K562 (cell line): Measurements from ENCODE around the gene TGFBR3L. TPM values are rescaled to one million over a fixed set of nuclear protein-coding genes. Genes with fewer than 3 reads are reported as not detected.

ENCODE experiments used
- ATAC-seq: fragments of 200-7000 bp; cut with Tn5 transposase; 3 replicates; pipeline ENCODE4 v1.9.1; 2020; ENCODE audit warnings: moderate library complexity
- BruUV-seq: library from RNA; stranded (reverse); fragments of 400-500 nt; replicated peaks from 2 replicates; lab custom pipeline; 2021; lab: Mats Ljungman, UMichigan
- CTCF ChIA-PET: fragments of 300-600 bp; formaldehyde crosslinking; extraction: SDS; loops from one replicate; lab custom pipeline; 2021; ENCODE audit warnings: low intra/inter-chr PET ratio; lab: Yijun Ruan, JAX
- POLR2A ChIA-PET: fragments of 300-600, 350-650 bp; sonication (Branson Sonifier 250); formaldehyde crosslinking; extraction: SDS; loops from one replicate; lab custom pipeline; 2021; ENCODE audit warnings: antibody characterized with exemption, inconsistent platforms; lab: Yijun Ruan, JAX
- DNase-seq, 4 experiments: peaks; one replicate each; pipeline versions ENCODE4 v3.0.0 to v3.0.0-alpha.2; 2011 to 2018; ENCODE audit warnings: low spot score in 3 of 4, mixed read lengths in 3 of 4; ENCODE audit errors: extremely low read depth in 1 of 4
- FAIRE-seq: peaks from 2 replicates; lab custom pipeline; 2011; peaks lifted over from hg19 to GRCh38; lab: Jason Lieb, UNC
- H2AFZ ChIP-seq: 2 replicates; pipeline ENCODE4 v1.6.0; 2011; ENCODE audit warnings: low read depth, low read length, control low read depth, inconsistent platforms
- H3K27ac ChIP-seq: fragments of 200-600 bp; 3 replicates; pipeline ENCODE4 v1.8.0; 2011; ENCODE audit warnings: low read depth, mild to moderate bottlenecking, control low read depth, inconsistent platforms, low read length, moderate library complexity, mixed read lengths; ENCODE audit errors: extremely low read depth
- H3K27me3 ChIP-seq, 2 experiments: fragments of 300-600 bp in 1 of 2; 2 replicates in 1 of 2; 3 replicates in 1 of 2; pipeline versions ENCODE4 v1.6.0 to v1.8.0; 2011; ENCODE audit warnings: inconsistent platforms in 2 of 2, low read length in 2 of 2, mild to moderate bottlenecking in 1 of 2, mixed read lengths in 1 of 2, moderate library complexity in 1 of 2; ENCODE audit not compliant: control insufficient read depth in 2 of 2, insufficient read depth in 2 of 2
- H3K36me3 ChIP-seq: fragments of 300-600 bp; 3 replicates; pipeline ENCODE4 v1.8.0; 2011; ENCODE audit warnings: mild to moderate bottlenecking, low read length, inconsistent platforms; ENCODE audit not compliant: control insufficient read depth, insufficient read depth
- H3K4me1 ChIP-seq, 2 experiments: fragments of 200-600 bp in 1 of 2; replicated peaks in 1 of 2; 2 replicates in 1 of 2; 3 replicates in 1 of 2; pipeline versions ENCODE4 v1.5.1 to v1.8.0; 2011; ENCODE audit warnings: inconsistent platforms in 2 of 2, low read length in 2 of 2, mild to moderate bottlenecking in 1 of 2, mixed read lengths in 1 of 2, moderate library complexity in 1 of 2; ENCODE audit not compliant: control insufficient read depth in 2 of 2, insufficient read depth in 2 of 2
- H3K4me2 ChIP-seq: 2 replicates; pipeline ENCODE4 v1.6.1; 2011; ENCODE audit warnings: low read length, control low read depth, inconsistent platforms, mixed read lengths; ENCODE audit not compliant: insufficient read depth
- H3K4me3 ChIP-seq: fragments of 200-600 bp; sonication (generic), shearing (Covaris generic); 2 replicates; pipeline ENCODE4 v1.5.1; 2016; ENCODE audit warnings: control low read depth, inconsistent platforms
- H3K79me2 ChIP-seq: fragments of 200-600 bp; 3 replicates; pipeline ENCODE4 v1.8.0; 2011; ENCODE audit warnings: low read length, inconsistent platforms; ENCODE audit not compliant: control insufficient read depth, insufficient read depth
- H3K9ac ChIP-seq, 2 experiments: 2 replicates each; pipeline versions ENCODE4 v1.6.0 to v1.6.1; 2011; ENCODE audit warnings: low read depth in 2 of 2, low read length in 2 of 2, control low read depth in 1 of 2, inconsistent platforms in 1 of 2, mild to moderate bottlenecking in 1 of 2, mixed read lengths in 1 of 2; ENCODE audit not compliant: insufficient read depth in 1 of 2
- H3K9me1 ChIP-seq: one replicate; pipeline ENCODE4 v1.6.0; 2011; ENCODE audit warnings: inconsistent platforms, mild to moderate bottlenecking, low read length, moderate library complexity; ENCODE audit not compliant: control insufficient read depth, insufficient read depth
- H3K9me3 ChIP-seq: replicated peaks from 2 replicates; pipeline ENCODE4 v1.5.1; 2011; ENCODE audit warnings: low read depth, low read length, inconsistent platforms; ENCODE audit not compliant: control insufficient read depth, insufficient read depth
- H4K20me1 ChIP-seq: replicated peaks from 2 replicates; pipeline ENCODE4 v1.6.1; 2011; ENCODE audit warnings: low read length, inconsistent platforms, mixed read lengths; ENCODE audit not compliant: control insufficient read depth, insufficient read depth
- CREM ChIP-seq: IDR thresholded peaks from 2 replicates; pipeline ENCODE4 v1.6.1; 2014; ENCODE audit warnings: antibody characterized with exemption, low read depth
- DDX20 ChIP-seq: fragments of 450-650 bp; IDR thresholded peaks from 2 replicates; pipeline ENCODE4 v1.6.1; 2016; ENCODE audit warnings: missing genetic modification characterization, low read depth, mild to moderate bottlenecking, missing compliant biosample characterization, moderate library complexity
- EGR1 ChIP-seq: fragments of 450-650 bp; conservative IDR thresholded peaks from 2 replicates; pipeline ENCODE4 v1.6.1; 2017; ENCODE audit warnings: mild to moderate bottlenecking
- GATAD2A ChIP-seq: fragments of 450-650 bp; IDR thresholded peaks from 2 replicates; pipeline ENCODE4 v1.6.1; 2017
- GTF2F1 ChIP-seq: IDR thresholded peaks from 2 replicates; pipeline ENCODE4 v1.6.1; 2011; ENCODE audit warnings: low read depth, low read length, improper control_type of control experiment
- JUN ChIP-seq, 2 experiments: sonication (generic) in 1 of 2; formaldehyde crosslinking in 1 of 2; IDR thresholded peaks; 2 replicates each; pipeline versions ENCODE4 v1.6.1 to v1.8.0; 2012 to 2022; ENCODE audit warnings: borderline replicate concordance in 2 of 2, mild to moderate bottlenecking in 2 of 2, improper control_type of control experiment in 1 of 2, low read depth in 1 of 2, low read length in 1 of 2, missing genetic modification reagents in 1 of 2
- KLF6 ChIP-seq: fragments of 250-450 bp; sonication (Bioruptor Pico); IDR thresholded peaks from 2 replicates; pipeline ENCODE4 v1.4.0; 2020; ENCODE audit warnings: mild to moderate bottlenecking, moderate library complexity, borderline replicate concordance
- L3MBTL2 ChIP-seq: fragments of 450-650 bp; IDR thresholded peaks from 2 replicates; pipeline ENCODE4 v1.6.1; 2016; ENCODE audit warnings: mild to moderate bottlenecking, moderate library complexity
- MYNN ChIP-seq, 2 experiments: sonication (generic); formaldehyde crosslinking in 1 of 2; IDR thresholded peaks; 2 replicates each; pipeline versions ENCODE4 v1.5.0 to v1.6.1; 2016 to 2020; ENCODE audit warnings: antibody characterized with exemption in 1 of 2, missing genetic modification reagents in 1 of 2
- NKRF ChIP-seq: fragments of 450-650 bp; IDR thresholded peaks from 2 replicates; pipeline ENCODE4 v1.6.1; 2016; ENCODE audit warnings: borderline replicate concordance
- NR4A1 ChIP-seq, 2 experiments: fragments of 250-450 bp in 1 of 2; fragments of 450-650 bp in 1 of 2; sonication (Bioruptor Pico) in 1 of 2; IDR thresholded peaks; 2 replicates each; pipeline versions ENCODE4 v1.4.0 to v1.6.1; 2016 to 2020; ENCODE audit warnings: mild to moderate bottlenecking in 2 of 2, missing compliant biosample characterization in 1 of 2, missing genetic modification characterization in 1 of 2, moderate library complexity in 1 of 2
- PCBP1 ChIP-seq: fragments of 200-400 bp; formaldehyde crosslinking; IDR thresholded peaks from 2 replicates; pipeline ENCODE4 v1.6.1; 2018; ENCODE audit warnings: mild to moderate bottlenecking, low read depth, low read length; ENCODE audit not compliant: poor library complexity, severe bottlenecking
- PHF20 ChIP-seq: fragments of 450-650 bp; IDR thresholded peaks from 2 replicates; pipeline ENCODE4 v1.6.1; 2018; ENCODE audit not compliant: partially characterized antibody
- TAL1 ChIP-seq: fragments of 450-650 bp; IDR thresholded peaks from 2 replicates; pipeline ENCODE4 v1.6.1; 2016; ENCODE audit warnings: mild to moderate bottlenecking
- TFAM ChIP-seq: fragments of 250-450 bp; sonication (Bioruptor Pico); conservative IDR thresholded peaks from 2 replicates; pipeline ENCODE4 v1.5.0; 2021; ENCODE audit warnings: mild to moderate bottlenecking, moderate library complexity
- ZNF695 ChIP-seq: fragments of 450-650 bp; formaldehyde crosslinking; IDR thresholded peaks from 2 replicates; pipeline ENCODE4 v1.4.0; 2020; ENCODE audit warnings: mild to moderate bottlenecking, moderate library complexity
- WGBS: fragments of 100-300 bp; shearing (Covaris generic); methylation state at CpG from one replicate; pipeline ENCODE4 v1.1.6; 2016; ENCODE audit warnings: low coverage, mixed read lengths; ENCODE audit not compliant: insufficient coverage; ENCODE audit errors: missing lambda C conversion rate; 5-methylcytosine and 5-hydroxymethylcytosine counted together
- in situ Hi-C: fragments of 300-500 bp; cut with MboI; formaldehyde crosslinking; loops from 4 replicates; pipeline ENCODE4 v1.15.0; 2018; ENCODE audit warnings: inconsistent platforms, mixed read lengths
- intact Hi-C: fragments of 100-400 bp; cut with micrococcal nuclease; formaldehyde crosslinking; loops from 2 replicates; pipeline ENCODE4 v1.14.2; 2022
- polyA plus RNA-seq, 8 experiments: library from polyadenylated mRNA; depleted of rRNA in 4 of 8; stranded (reverse) in 5 of 8; unstranded in 3 of 8; fragments of >200 nt; fragmentation: Nextera tagmentation in 2 of 8; fragmentation: Illumina TruSeq in 1 of 8; extraction: Ambion mirVana in 2 of 8; extraction: Trizol in 1 of 8; gene quantifications; 2 replicates each; pipeline versions ENCODE4 v1.2.1 to v1.2.3, GENCODE V29; 2011 to 2014; ENCODE audit warnings: inconsistent platforms in 1 of 8, missing spikeins in 1 of 8
- total RNA-seq, 7 experiments: library from RNA; depleted of rRNA in 6 of 7; stranded (reverse); fragments of >200 nt in 6 of 7; fragmentation: Illumina TruSeq in 2 of 7; extraction: Trizol in 2 of 7; gene quantifications; 2 replicates each; pipeline versions ENCODE4 v1.2.1 to v1.2.3, GENCODE V29; 2011 to 2021; ENCODE audit warnings: low replicate concordance in 1 of 7

Gene TGFBR3L
- total and polyA plus RNA-seq, 9 of the 15 experiments (the other 6 are each of a cell fraction or from before 2014, with no cell fraction given) = not detected

DNA sequence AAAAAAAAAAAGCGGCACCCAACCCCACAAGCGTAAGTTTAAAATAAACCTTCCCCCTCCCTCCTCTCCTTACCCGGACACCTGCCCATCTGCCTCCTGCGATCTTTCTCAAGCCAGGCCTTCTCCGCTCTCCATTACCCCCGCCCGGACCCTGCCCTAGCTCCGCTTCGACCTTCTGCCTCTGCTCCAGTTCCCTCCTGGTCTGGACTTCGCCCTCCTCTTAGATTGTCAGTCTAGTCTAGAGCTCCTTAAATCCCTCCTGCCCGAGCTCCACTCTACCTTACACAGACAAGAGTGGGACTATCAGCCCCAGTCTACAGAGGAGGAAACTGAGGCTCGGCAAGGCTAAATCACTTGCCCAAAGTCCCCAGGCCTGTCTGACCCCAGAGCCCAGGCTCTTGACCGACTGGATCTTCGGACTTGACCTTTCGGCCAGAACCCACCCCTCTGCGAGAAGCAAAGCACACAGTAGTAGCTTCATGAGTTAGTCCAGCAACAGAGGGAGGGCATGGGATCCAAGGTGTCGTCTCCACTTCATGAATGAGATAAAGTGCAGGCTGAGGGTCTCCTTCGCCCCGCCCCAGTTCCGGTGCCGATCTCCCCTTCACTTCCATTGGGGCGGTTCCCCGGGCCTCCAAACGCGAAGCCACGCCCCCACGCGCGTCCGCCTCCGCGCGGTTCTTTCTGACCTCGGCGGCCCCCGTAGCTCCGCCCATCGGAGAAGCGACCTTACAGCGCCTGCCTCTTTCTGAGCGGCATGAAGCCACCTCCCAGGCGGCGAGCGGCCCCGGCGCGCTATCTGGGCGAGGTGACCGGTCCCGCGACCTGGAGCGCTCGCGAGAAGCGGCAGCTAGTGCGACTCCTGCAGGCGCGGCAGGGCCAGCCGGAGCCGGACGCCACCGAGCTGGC is 5.2 kb downstream of the TGFBR3L start, which contains the start of gene SNAPC2 (continued):
- TF ChIP-seq NR4A1 (CRISPR knock-in tag; IDR thresholded peaks at IDR 0.05) (no peak), NR4A1 (tag; IDR thresholded peaks at IDR 0.05) (no peak), DDX20 (tag) (no peak), CREM (peak; percentile 73; the same call in 1 of the 2 replicates)

- FAIRE-seq = peak; percentile 81
- peaks cover 9 to 81% of the 10 kb centered on the region in 2 experiments for H3K4me1 ChIP-seq
- TF ChIP-seq PHF20 = peak; percentile 64
- 0 out of 2 replicates have a peak, but pooled peaks have one; percentile 48 for TF ChIP-seq KLF6 (CRISPR knock-in tag)
- TF ChIP-seq EGR1 = peak; percentile 100
- TF ChIP-seq TAL1 = no peak
- no peak for TF ChIP-seq GTF2F1
- TF ChIP-seq ZNF695 (CRISPR knock-in tag) = peak; percentile 42; the same call in 1 of the 2 replicates
- TF ChIP-seq MYNN (IDR thresholded peaks at IDR 0.05) = no peak
- no peak for TF ChIP-seq MYNN (CRISPR knock-in tag; IDR thresholded peaks at IDR 0.05)
- peak; percentile 0 for TF ChIP-seq PCBP1
- TF ChIP-seq L3MBTL2 = peak; percentile 66
- TF ChIP-seq TFAM (CRISPR knock-in tag) = no peak
- TF ChIP-seq JUN (IDR thresholded peaks at IDR 0.05; ENCODE audit: borderline replicate concordance, low read depth, low read length) = no peak
- TF ChIP-seq JUN (CRISPR knock-in tag; IDR thresholded peaks at IDR 0.05; ENCODE audit: borderline replicate concordance) = peak; percentile 77; the same call in 1 of the 2 replicates
- TF ChIP-seq GATAD2A = 0 out of 2 replicates have a peak, but pooled peaks have one; percentile 28
- TF ChIP-seq NKRF = peak; percentile 75; the same call in 1 of the 2 replicates
These were observed 6.1 kb downstream of the TGFBR3L start for GRCh38 chr19:7920519-7921301.

More at GRCh38 chr19:7920519-7921301, 6.1 kb downstream of the TGFBR3L start:
- ChIA-PET CTCF (no interaction called here), POLR2A (interaction anchor here (0.6 to 3.1 kb wide), 16 partner anchors 8 to 648 kb away, joined by 3 to 26 read pairs (median 4); partner anchors contain the start of genes ELAVL1, MAP2K7 and TIMM44)
- ATAC-seq = peak; percentile 68
- intact Hi-C loops (loop anchor here (1.0 to 5.0 kb wide), 2 partner anchors 48 to 67 kb away; partner anchors contain the start of gene PRR36), in situ Hi-C loops (loop anchor here (5.0 kb wide), 1 partner anchor 68 kb away; no protein-coding TSS in a partner anchor)
- H3K9me3 ChIP-seq = no peaks in the 10 kb centered on the region
- H3K79me2 ChIP-seq = peaks cover 14% of the 10 kb centered on the region
- peak overlapping the region; percentile 89 for H3K27ac ChIP-seq
- peak overlapping the region; percentile 98 for H3K4me2 ChIP-seq
- H4K20me1 ChIP-seq = peaks cover 10% of the 10 kb centered on the region; the same call in 1 of the 2 replicates
- no peaks in the 10 kb centered on the region for H3K9me1 ChIP-seq
- peak overlapping the region; percentile 80 to 93 for H3K9ac ChIP-seq
- no peaks in the 10 kb centered on the region for H3K27me3 ChIP-seq
- peak overlapping the region; percentile 90 for H2AFZ ChIP-seq
- H3K36me3 ChIP-seq = peaks cover 19% of the 10 kb centered on the region; the same call in 1 of the 3 replicates
- H3K4me3 ChIP-seq = peak overlapping the region; percentile 81
- BruUV-seq = no TSS peak
- DNase-seq = peak; percentile 95 to 99 (median 97)
- WGBS = 0% methylated on average over 15 of the region's 62 CpGs
